Jurkat, Clone E6-1 (cell line): ENCODE results near the gene NCOA7.
"Not testable (repeated sequence)": the region's sequence is repeated elsewhere in the genome, so short reads cannot be mapped to it uniquely, and the experiment has no call there.

Experiments
- DNase-seq: peaks from one replicate; pipeline ENCODE4 v3.0.0-alpha.2; 2011; ENCODE audit warnings: low read depth, low spot score
- H3K4me3 ChIP-seq: 2 replicates; pipeline ENCODE4 v1.5.1; 2011; ENCODE audit warnings: mild to moderate bottlenecking, low read length, control low read depth, moderate library complexity

The NCOA7 gene

GRCh38 chr6:125948455-125948854 is 157.7 kb downstream of the NCOA7 start:
- H3K4me3 ChIP-seq, result no peak overlapping the region
- DNase-seq, result no peak

DNA sequence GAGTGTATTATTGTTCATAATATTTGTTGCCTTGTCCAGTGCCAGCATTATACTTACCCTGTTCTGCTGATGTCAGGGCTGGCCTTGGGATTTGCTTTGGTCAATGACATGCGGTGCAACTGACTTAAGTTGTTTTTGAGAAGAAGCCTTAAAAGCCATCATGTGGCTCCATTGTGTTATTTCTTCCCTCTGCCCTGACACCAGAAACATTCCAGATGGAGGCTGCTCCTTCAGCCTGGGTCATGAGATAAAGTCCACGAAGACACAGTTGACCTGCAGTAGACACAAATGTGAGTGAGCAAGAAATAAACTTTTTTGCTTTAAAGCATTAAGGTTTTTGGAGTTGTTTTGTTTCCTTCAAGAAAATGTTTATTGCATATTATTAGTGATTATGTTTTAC is 158.3 kb downstream of the NCOA7 start:
- no peak overlapping the region for H3K4me3 ChIP-seq
- no peak for DNase-seq

GRCh38 chr6:125950293-125950692 is 159.5 kb downstream of the NCOA7 start:
- H3K4me3 ChIP-seq, result no peak overlapping the region
- DNase-seq, result no peak

DNA sequence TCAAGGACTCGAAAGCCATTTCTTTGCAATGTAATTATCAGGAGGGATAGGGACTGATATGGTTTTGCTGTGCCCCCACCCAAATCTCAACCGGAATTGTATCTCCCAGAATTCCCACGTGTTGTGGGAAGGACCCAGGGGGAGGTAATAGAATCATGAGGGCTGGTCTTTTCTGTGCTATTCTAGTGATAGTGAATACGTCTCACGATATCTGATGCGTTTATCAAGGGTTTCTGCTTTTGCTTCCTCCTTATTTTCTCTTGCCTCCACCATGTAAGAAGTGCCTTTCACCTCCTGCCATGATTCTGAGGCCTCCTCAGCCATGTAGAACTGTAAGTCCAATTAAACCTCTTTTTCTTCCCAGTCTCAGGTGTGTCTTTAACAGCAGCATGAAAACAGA is 160.0 kb downstream of the NCOA7 start:
- not testable (repeated sequence) for DNase-seq, H3K4me3 ChIP-seq

DNA sequence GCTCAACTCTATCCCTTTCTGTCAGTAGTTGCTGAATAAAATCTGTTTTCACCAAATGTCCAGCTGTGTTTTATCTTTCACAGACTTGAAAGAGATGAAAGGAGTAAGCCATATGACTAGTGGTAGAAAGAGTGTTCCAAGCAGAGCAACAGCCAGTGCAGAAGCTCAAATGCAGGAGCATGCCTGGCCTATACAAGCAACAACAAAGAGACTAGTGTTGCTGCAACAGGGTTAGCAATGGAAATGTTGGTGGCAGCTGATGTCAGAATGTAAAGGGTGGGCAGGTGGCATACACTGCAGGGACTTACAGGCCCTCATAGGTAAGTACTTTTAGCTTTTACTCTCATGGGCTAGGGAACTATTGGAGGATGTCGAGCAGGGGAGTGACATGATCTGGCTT is 160.6 kb downstream of the NCOA7 start:
- DNase-seq, result no peak
- no peak overlapping the region for H3K4me3 ChIP-seq

DNA sequence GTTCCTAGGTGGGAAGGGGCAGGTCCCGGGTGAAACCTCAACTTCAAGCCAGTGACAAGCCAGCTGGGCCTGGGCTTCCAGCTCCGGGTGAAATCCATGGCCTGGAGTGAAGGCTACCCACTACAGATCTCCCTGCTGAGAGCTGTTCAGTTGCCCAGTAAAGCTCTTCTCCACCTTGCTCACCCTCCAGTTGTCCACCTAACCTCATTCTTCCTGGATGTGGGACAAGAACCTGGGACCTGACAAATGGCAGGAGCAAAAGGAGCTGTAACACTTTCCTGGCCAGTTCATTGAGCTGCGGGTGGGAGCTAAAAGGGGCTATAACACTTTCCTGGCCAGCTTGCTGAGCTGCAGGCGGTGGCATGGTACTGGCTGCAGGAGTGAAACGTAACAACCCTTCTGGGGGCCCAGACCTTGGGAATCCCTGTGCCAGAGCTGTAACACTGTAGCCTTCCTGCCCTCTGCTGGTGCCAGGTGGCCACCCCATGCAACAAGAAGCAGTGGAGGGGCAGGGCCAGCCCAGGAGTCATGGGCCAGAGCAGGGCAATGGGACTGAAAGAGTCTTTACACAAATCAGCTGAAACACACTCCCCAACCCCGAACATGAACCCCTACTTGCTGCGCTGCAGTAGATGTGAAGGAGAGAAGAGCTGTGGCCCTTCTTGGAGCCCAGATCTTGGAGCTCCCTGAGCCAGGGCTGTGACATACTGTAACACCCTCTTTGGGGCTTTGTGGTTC is 162.2 kb downstream of the NCOA7 start:
- peak; percentile 26 for DNase-seq
- no peak overlapping the region for H3K4me3 ChIP-seq

DNA sequence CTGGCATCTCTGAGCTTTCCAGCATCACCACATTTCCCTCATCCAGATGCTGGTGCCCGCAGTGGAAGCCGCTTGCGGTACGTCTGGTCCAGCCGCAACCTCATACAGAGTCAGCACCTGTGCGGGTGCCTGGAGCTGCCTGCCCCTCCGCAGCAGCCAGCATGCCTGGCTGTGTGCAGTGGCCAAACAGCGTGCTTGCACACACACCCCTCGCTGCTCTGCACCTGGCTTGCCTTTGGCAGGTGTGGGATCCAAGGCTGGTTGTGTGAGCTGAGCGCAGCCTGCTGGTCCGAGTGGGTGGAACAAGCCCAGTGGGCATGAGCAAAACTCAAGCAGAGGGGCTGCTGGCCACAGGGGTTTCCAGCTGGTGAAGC is 162.7 kb downstream of the NCOA7 start:
- peak; percentile 41 for DNase-seq
- no peak overlapping the region for H3K4me3 ChIP-seq

DNA sequence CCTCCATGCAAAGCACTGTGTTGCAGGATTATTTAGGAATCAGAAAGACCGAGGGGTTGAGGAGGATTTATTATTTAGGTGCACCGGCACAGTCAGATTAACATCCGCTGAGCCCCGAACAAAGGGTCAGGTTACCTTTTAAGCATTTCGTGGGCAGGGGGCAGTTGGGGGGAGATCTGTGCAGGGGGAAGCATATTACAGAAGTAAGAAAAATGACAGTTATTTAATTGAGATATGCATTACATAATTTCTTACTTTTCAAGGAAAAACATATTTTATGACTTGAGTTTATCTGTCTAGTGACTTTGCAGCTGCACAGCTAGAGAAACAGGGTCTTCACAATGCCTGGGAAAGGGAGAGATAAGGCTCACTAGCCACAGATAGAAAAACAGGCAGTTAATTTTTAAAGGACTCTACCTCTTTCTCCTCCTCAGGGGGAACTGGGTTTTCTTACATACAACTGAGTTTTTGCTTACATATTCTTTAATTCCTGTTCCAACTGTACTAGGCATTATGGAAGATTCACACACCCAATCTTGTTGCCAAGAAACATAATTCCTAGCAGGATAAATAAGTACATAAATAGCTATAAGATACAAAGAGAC is 164.1 kb downstream of the NCOA7 start:
- H3K4me3 ChIP-seq, result no peak overlapping the region
- DNase-seq, result no peak

DNA sequence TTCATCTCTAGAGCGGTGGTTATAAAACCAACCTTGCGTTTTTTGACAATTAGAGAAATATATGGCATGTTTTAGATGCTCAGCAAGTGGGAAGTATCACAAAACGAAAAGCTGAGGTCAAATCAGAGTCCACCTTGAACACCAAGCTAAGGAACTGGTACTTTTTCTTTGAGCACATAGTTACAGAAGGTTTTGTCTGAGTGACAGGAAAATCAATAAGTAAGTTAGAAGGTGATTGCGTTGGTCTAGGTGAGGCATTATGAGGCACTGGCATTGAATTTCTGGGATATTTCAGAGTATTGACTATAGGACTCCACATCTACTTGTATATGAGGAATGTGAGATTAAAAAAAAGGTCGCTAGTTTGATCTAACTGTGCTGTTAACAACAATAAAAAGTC is 165.2 kb downstream of the NCOA7 start:
- peak overlapping the region; percentile 76 for H3K4me3 ChIP-seq
- DNase-seq, result no peak

- peak within 1 kb of the TSS; percentile 76 for H3K4me3 ChIP-seq
- DNase-seq, result peak; percentile 97
These were observed 166.0 kb downstream of the NCOA7 start, which contains the start of gene HINT3 for GRCh38 chr6:125956506-125957390. Gene HINT3 (plus strand): TSS chr6:125956770. CDS start chr6:125956978, 208 bp downstream.

GRCh38 chr6:125957391-125957693 is 166.6 kb downstream of the NCOA7 start:
- DNase-seq, result no peak
- H3K4me3 ChIP-seq, result peak overlapping the region; percentile 76

GRCh38 chr6:125957845-125958244 is 167.1 kb downstream of the NCOA7 start:
- no peak for DNase-seq
- peak overlapping the region; percentile 76 for H3K4me3 ChIP-seq

GRCh38 chr6:125959041-125959440 is 168.3 kb downstream of the NCOA7 start:
- no peak for DNase-seq
- no peak overlapping the region for H3K4me3 ChIP-seq

DNA sequence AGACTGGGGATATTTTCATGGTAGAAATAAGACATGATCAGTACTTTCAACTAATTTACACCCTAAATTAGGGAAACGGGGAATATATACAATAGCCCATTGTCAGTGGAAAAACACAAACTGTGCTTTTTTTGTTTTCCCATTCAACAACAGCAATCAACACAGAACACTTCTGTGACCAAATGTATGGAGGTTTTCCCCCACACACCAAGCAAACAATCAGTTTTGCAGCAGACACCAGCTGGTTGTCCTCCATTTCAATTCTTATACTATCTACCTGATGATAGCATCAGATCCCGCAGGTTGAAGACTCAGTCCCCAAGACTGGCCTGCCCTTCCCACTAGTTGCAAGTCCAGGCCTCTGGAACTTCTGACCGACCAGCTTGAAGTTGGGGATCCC is 170.4 kb downstream of the NCOA7 start:
- H3K4me3 ChIP-seq, result no peak overlapping the region
- no peak for DNase-seq

DNA sequence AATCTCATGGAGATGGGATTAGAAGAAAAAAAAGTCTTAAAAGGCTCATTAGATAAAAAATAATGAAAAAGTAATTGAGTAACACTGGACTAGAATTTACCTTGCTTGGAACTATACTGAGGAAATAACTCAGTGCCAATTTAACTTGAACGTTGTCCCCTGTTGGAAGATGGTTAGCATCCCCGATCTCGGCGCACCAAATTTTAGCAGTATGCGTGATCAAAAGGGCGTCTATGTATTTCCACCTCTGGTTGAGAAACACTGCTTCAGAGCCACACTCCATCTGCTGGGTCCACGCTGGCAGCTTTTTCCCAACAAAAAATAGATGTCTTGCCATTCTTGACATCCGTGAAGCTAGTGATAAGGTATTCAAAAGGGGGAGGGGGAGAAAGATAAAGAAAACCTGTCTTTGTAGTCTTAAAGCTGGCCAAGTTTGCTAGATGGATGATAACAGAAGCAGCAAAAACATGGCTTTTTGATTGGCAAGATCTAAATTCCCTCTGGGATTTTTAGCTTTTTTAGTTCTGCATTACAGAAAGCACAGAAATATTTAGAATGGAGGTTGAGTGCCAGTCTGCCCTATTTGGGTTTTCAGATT is 172.2 kb downstream of the NCOA7 start:
- H3K4me3 ChIP-seq, result no peak overlapping the region
- no peak for DNase-seq

DNA sequence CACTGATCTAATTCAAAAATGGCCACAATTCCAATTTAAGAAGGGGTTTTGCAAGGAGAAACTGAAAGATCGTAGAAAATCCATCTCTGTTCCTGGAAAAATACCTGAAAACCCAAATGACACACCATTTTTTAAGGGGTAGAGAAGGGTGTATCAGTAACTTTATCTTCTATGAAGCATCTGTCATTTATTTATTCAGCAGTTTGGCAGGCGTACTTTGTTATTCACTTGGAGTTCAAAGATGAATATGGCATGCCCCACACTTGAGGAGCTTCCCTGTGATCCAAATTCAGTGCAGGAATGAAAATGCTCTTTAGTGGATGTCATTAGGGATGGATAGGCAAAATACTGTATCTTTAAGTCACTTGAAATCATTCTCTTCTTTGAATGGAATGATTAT is 173.1 kb downstream of the NCOA7 start:
- H3K4me3 ChIP-seq, result no peak overlapping the region
- DNase-seq, result no peak

DNA sequence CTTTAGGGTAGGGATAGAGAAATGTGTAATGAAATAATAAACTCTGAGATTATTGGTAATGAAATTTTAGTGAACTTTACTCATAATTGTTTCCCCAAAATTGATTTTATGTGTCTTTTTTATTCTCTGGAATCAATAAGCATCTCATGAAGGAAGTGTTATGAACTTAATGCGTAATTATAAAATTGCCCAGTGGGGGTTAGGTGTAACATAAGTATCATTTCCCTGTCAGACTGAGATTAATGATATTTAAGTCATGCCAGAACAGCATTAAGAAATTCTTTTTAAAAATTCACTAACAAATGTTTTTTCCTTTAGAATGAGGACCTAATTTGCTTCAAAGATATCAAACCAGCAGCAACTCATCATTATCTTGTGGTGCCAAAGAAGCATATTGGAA is 175.8 kb downstream of the NCOA7 start:
- H3K4me3 ChIP-seq, result no peak overlapping the region
- no peak for DNase-seq

- no peak for DNase-seq
- no peak overlapping the region for H3K4me3 ChIP-seq
These were observed 177.7 kb downstream of the NCOA7 start for GRCh38 chr6:125968493-125968892.

DNA sequence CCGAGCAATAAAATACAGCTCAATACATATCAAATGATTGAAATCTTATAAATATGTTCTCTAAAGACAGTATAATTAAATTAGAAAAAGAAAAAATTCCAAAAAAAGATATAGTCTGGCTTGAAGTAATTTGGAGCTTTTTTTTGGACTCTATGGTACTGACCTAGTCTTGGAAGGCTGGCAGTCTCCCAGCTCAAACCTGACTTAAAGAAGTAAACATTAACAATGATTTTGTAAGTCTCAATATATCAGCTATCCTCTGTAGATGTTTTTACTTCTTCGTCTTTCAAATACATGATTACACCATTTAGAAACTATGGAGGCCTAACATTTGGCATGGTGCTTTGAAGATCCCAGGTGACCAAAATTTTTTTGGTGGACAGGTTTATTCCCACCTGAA is 180.0 kb downstream of the NCOA7 start:
- no peak overlapping the region for H3K4me3 ChIP-seq
- DNase-seq, result no peak

GRCh38 chr6:125972478-125972877 is 181.7 kb downstream of the NCOA7 start:
- DNase-seq, H3K4me3 ChIP-seq: not testable (repeated sequence)
